ENCODE measurements around the gene RNF145. TPM values are rescaled to one million over a fixed set of nuclear protein-coding genes. Genes with fewer than 3 reads are reported as not detected.

RNF145 gene
- total RNA-seq, 1 donor from 2014 or later, result 71.0 TPM

- Mint-ChIP-seq H3K27ac (ENCODE audit: unreplicated experiment) (peak overlapping the region; percentile 57), H3K9me3 (ENCODE audit: unreplicated experiment) (peaks cover 13% of the 10 kb centered on the region), H3K36me3 (ENCODE audit: unreplicated experiment) (no peaks in the 10 kb centered on the region), H3K4me3 (ENCODE audit: unreplicated experiment) (peak overlapping the region; percentile 94), H3K27me3 (ENCODE audit: unreplicated experiment) (peaks cover 13% of the 10 kb centered on the region), H3K4me1 (ENCODE audit: low read depth, unreplicated experiment) (peaks cover 30% of the 10 kb centered on the region)
- TF ChIP-seq, protein P1, sequence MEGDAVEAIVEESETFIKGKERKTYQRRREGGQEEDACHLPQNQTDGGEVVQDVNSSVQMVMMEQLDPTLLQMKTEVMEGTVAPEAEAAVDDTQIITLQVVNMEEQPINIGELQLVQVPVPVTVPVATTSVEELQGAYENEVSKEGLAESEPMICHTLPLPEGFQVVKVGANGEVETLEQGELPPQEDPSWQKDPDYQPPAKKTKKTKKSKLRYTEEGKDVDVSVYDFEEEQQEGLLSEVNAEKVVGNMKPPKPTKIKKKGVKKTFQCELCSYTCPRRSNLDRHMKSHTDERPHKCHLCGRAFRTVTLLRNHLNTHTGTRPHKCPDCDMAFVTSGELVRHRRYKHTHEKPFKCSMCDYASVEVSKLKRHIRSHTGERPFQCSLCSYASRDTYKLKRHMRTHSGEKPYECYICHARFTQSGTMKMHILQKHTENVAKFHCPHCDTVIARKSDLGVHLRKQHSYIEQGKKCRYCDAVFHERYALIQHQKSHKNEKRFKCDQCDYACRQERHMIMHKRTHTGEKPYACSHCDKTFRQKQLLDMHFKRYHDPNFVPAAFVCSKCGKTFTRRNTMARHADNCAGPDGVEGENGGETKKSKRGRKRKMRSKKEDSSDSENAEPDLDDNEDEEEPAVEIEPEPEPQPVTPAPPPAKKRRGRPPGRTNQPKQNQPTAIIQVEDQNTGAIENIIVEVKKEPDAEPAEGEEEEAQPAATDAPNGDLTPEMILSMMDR (IDR thresholded peaks at IDR 0.05; ENCODE audit: partially characterized antibody, unreplicated experiment), result no peak
- DNase-seq, result no peak
Observed at GRCh38 chr5:159206818-159207217, 2.5 kb downstream of the RNF145 start.

GRCh38 chr5:159206368-159206767 lies 3.0 kb downstream of the RNF145 start:
- peaks cover 30% of the 10 kb centered on the region for H3K4me1 Mint-ChIP-seq (ENCODE audit: low read depth, unreplicated experiment)
- TF ChIP-seq, protein P1 (IDR thresholded peaks at IDR 0.05; ENCODE audit: partially characterized antibody, unreplicated experiment), result no peak
- H3K27me3 Mint-ChIP-seq (ENCODE audit: unreplicated experiment), result peaks cover 13% of the 10 kb centered on the region
- peaks cover 13% of the 10 kb centered on the region for H3K9me3 Mint-ChIP-seq (ENCODE audit: unreplicated experiment)
- no peak for DNase-seq
- H3K4me3 Mint-ChIP-seq (ENCODE audit: unreplicated experiment), result peak overlapping the region; percentile 94
- H3K36me3 Mint-ChIP-seq (ENCODE audit: unreplicated experiment), result no peaks in the 10 kb centered on the region
- H3K27ac Mint-ChIP-seq (ENCODE audit: unreplicated experiment), result peak overlapping the region; percentile 57

DNA sequence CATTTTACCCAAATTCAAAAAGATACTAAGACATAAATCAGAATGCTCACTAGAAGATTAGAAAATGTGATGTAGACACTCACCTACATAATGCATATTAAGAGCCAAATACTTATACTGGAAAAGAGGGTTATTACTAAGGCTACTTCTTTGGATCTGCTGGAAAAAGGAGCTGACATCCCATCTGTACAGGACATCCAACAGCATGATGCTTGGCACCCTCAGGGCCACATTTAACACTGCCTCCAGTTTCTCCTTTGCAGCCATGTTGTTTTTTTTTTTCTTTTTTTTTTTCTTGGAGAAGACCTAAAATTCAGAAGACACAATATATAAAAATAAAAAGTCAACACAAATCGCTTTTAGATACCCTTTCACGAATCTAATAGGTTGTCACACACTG lies 6.0 kb downstream of the RNF145 start:
- H3K4me1 Mint-ChIP-seq (ENCODE audit: low read depth, unreplicated experiment), result peaks cover 25% of the 10 kb centered on the region
- H3K27me3 Mint-ChIP-seq (ENCODE audit: unreplicated experiment), result peaks cover 4% of the 10 kb centered on the region
- no peak overlapping the region for H3K27ac Mint-ChIP-seq (ENCODE audit: unreplicated experiment)
- peaks cover 6% of the 10 kb centered on the region for H3K9me3 Mint-ChIP-seq (ENCODE audit: unreplicated experiment)
- no peak overlapping the region for H3K4me3 Mint-ChIP-seq (ENCODE audit: unreplicated experiment)
- no peak for DNase-seq
- no peaks in the 10 kb centered on the region for H3K36me3 Mint-ChIP-seq (ENCODE audit: unreplicated experiment)
- TF ChIP-seq, protein P1 (IDR thresholded peaks at IDR 0.05; ENCODE audit: partially characterized antibody, unreplicated experiment), result no peak

DNA sequence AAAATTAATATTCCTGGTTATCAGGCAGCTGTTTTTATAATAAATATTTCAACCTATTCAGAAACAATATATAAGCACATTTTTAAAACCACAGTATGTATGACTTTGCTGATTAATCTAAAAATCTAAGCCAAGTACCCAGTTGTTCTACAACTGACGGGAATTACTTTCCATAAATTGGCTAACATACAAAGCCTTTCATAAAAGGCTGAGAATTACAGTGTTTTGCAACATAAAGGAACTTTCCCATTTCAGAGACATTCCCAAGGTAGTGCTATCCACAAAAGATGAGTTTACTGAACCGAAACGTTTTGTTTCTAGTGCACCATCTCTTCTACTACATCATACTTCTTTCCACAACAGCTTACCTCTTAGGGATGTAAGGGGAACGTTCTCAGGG lies 7.2 kb downstream of the RNF145 start:
- Mint-ChIP-seq H3K27ac (ENCODE audit: unreplicated experiment) (no peak overlapping the region), H3K27me3 (ENCODE audit: unreplicated experiment) (no peaks in the 10 kb centered on the region), H3K36me3 (ENCODE audit: unreplicated experiment) (no peaks in the 10 kb centered on the region), H3K9me3 (ENCODE audit: unreplicated experiment) (no peaks in the 10 kb centered on the region), H3K4me1 (ENCODE audit: low read depth, unreplicated experiment) (peaks cover 22% of the 10 kb centered on the region), H3K4me3 (ENCODE audit: unreplicated experiment) (no peak overlapping the region)
- DNase-seq, result no peak
- TF ChIP-seq, protein P1 (IDR thresholded peaks at IDR 0.05; ENCODE audit: partially characterized antibody, unreplicated experiment), result no peak

GRCh38 chr5:159199780-159200179 lies 9.6 kb downstream of the RNF145 start:
- Mint-ChIP-seq H3K4me3 (ENCODE audit: unreplicated experiment) (no peak overlapping the region), H3K4me1 (ENCODE audit: low read depth, unreplicated experiment) (peaks cover 6% of the 10 kb centered on the region), H3K9me3 (ENCODE audit: unreplicated experiment) (no peaks in the 10 kb centered on the region), H3K27me3 (ENCODE audit: unreplicated experiment) (no peaks in the 10 kb centered on the region), H3K27ac (ENCODE audit: unreplicated experiment) (no peak overlapping the region), H3K36me3 (ENCODE audit: unreplicated experiment) (no peaks in the 10 kb centered on the region)
- DNase-seq, result no peak
- TF ChIP-seq, protein P1 (IDR thresholded peaks at IDR 0.05; ENCODE audit: partially characterized antibody, unreplicated experiment), result no peak
